Nephron progenitor cell (in vitro differentiated cells): ENCODE data around the gene RNF11.

Experiments used
- DNase-seq: peaks from one replicate; pipeline ENCODE4 v3.0.0; 2021
- H3K27ac Mint-ChIP-seq: 2 replicates; pipeline ENCODE4 v1.8.0; 2021; ENCODE audit warnings: mild to moderate bottlenecking, moderate library complexity, mixed read lengths
- H3K27me3 Mint-ChIP-seq: 2 replicates; pipeline ENCODE4 v1.8.0; 2021; ENCODE audit warnings: mild to moderate bottlenecking, low read depth, mixed read lengths; ENCODE audit not compliant: poor library complexity
- H3K36me3 Mint-ChIP-seq: 2 replicates; pipeline ENCODE4 v1.8.0; 2021; ENCODE audit warnings: low read depth, mixed read lengths
- H3K4me1 Mint-ChIP-seq: 2 replicates; pipeline ENCODE4 v1.8.0; 2021; ENCODE audit warnings: mixed read lengths
- H3K4me3 Mint-ChIP-seq: 2 replicates; pipeline ENCODE4 v1.8.0; 2021; ENCODE audit warnings: mild to moderate bottlenecking, moderate library complexity, mixed read lengths
- H3K9me3 Mint-ChIP-seq: 2 replicates; pipeline ENCODE4 v1.8.0; 2021; ENCODE audit warnings: mild to moderate bottlenecking, moderate library complexity, mixed read lengths
- CTCF ChIP-seq: fragments of 200-600 bp; sonication (generic); IDR thresholded peaks from 2 replicates; pipeline ENCODE4 v1.5.0; 2021; ENCODE audit warnings: antibody characterized with exemption

Gene RNF11

GRCh38 chr1:51301844-51302162, 65.7 kb downstream of the RNF11 start:
- Mint-ChIP-seq H3K4me3 (no peak overlapping the region), H3K27me3 (peaks cover 4% of the 10 kb centered on the region), H3K36me3 (no peaks in the 10 kb centered on the region), H3K4me1 (peaks cover 29% of the 10 kb centered on the region), H3K9me3 (no peaks in the 10 kb centered on the region), H3K27ac (no peak overlapping the region)
- no peak for DNase-seq
- no peak for TF ChIP-seq CTCF

- Mint-ChIP-seq H3K27ac (no peak overlapping the region), H3K9me3 (no peaks in the 10 kb centered on the region), H3K27me3 (peaks cover 4% of the 10 kb centered on the region), H3K4me3 (no peak overlapping the region), H3K36me3 (no peaks in the 10 kb centered on the region), H3K4me1 (peaks cover 28% of the 10 kb centered on the region)
- no peak for DNase-seq
- no peak for TF ChIP-seq CTCF
Observed at GRCh38 chr1:51302270-51302669, 66.2 kb downstream of the RNF11 start.

- Mint-ChIP-seq H3K27me3 (no peaks in the 10 kb centered on the region), H3K4me1 (peaks cover 24% of the 10 kb centered on the region), H3K4me3 (no peak overlapping the region), H3K9me3 (no peaks in the 10 kb centered on the region), H3K36me3 (no peaks in the 10 kb centered on the region), H3K27ac (no peak overlapping the region)
- TF ChIP-seq CTCF: no peak
- DNase-seq: no peak
Observed at GRCh38 chr1:51302746-51303145, 66.7 kb downstream of the RNF11 start.

DNA sequence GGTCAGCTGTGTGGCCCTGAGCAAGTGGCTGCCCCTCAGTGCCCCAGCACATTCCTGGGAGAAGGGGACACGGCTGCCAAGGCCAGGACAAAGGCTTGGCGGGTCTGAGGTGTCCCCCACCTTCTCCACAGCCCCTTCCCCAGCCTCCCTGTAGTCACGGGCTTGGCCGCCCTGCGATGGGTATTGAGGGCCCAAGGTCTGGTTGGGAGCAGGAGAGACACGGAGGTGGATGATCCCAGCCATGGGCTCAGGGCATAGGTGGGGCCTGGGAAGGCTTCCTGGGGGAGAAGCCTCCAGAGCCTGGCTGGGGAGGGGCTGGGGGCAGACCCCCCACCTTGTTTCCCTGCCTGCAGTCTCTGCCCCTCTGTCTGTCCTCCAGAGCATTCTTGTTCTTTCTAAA, 67.2 kb downstream of the RNF11 start:
- Mint-ChIP-seq H3K9me3 (no peaks in the 10 kb centered on the region), H3K27me3 (peaks cover 1% of the 10 kb centered on the region), H3K4me1 (peaks cover 19% of the 10 kb centered on the region), H3K4me3 (no peak overlapping the region), H3K27ac (no peak overlapping the region), H3K36me3 (no peaks in the 10 kb centered on the region)
- TF ChIP-seq CTCF: no peak
- DNase-seq: no peak

DNA sequence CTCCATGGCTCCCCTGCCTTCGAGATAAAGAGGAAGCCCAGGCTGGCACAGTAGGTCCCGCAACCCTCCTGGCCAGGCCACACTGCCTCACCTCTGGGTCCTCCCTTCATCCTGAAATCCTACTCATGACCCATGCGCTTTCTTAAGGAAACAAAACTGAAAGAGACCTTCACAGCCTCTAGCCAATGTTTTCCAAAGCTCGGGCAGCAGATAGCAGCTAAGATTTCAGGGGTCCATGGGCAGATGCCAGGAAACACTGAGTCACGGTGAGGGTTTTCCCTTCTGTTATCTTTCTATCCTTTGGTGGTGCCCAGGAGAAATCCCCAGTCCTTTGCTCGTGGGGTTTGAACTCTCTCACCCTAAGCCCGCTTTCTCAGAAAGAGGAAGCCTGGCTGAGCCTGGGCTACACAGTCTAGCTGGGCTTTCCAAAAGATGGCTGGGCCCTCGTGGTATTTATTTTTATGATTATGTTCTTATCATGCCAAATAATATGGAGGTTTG, 67.7 kb downstream of the RNF11 start:
- peak overlapping the region; percentile 66 for H3K27ac Mint-ChIP-seq
- TF ChIP-seq CTCF: no peak
- H3K4me3 Mint-ChIP-seq: no peak overlapping the region
- no peaks in the 10 kb centered on the region for H3K36me3 Mint-ChIP-seq
- H3K4me1 Mint-ChIP-seq: peaks cover 19% of the 10 kb centered on the region
- H3K9me3 Mint-ChIP-seq: no peaks in the 10 kb centered on the region
- H3K27me3 Mint-ChIP-seq: peaks cover 3% of the 10 kb centered on the region
- no peak for DNase-seq

DNA sequence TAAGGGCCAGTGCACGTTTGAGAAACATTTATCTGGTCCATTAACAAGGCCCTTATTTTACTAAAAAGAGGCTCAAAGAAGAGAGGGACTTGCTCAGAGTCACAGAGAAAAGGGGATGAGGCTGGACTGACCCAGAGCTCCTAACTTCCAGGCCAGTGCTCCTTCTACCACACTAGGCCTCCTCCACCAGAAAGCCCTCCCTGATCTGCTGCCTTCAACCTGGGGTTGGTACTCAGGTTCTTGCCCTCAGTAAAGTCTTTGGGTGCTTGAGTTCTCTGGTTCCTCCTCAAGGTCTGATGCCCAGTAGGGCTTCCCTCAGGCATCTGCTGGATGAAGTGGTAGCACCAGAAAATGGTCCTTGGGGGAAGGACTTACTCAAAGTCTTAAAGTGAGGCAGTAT, 68.3 kb downstream of the RNF11 start:
- no peak for DNase-seq
- no peak overlapping the region for H3K4me3 Mint-ChIP-seq
- H3K9me3 Mint-ChIP-seq: no peaks in the 10 kb centered on the region
- peaks cover 3% of the 10 kb centered on the region for H3K27me3 Mint-ChIP-seq
- no peak for TF ChIP-seq CTCF
- H3K36me3 Mint-ChIP-seq: no peaks in the 10 kb centered on the region
- H3K4me1 Mint-ChIP-seq: peaks cover 19% of the 10 kb centered on the region
- H3K27ac Mint-ChIP-seq: no peak overlapping the region
